Stimulated activated CD8-positive, alpha-beta memory T cell treated with anti-CD3 and anti-CD28 coated beads, Interleukin-4, amount 100 ng/mL, for 1 hour (primary cell): ENCODE results near the gene BMP8B.
"Not testable (repeated sequence)": the region's sequence is repeated elsewhere in the genome, so short reads cannot be mapped to it uniquely, and the experiment has no call there.

Source experiments
- DNase-seq, 2 donors: peaks; one replicate each; pipeline ENCODE4 v3.0.0-alpha.2; 2020; ENCODE audit warnings: low read depth in 2 of 2, low spot score in 1 of 2

Gene BMP8B

GRCh38 chr1:39779137-39779536 is 9.5 kb downstream of the BMP8B start:
- no peak for DNase-seq

GRCh38 chr1:39778463-39779099 is 10.1 kb downstream of the BMP8B start:
- DNase-seq: not testable (repeated sequence)

- DNase-seq: not testable (repeated sequence)
These were observed 10.8 kb downstream of the BMP8B start for GRCh38 chr1:39777896-39778295.

- no peak for DNase-seq
These were observed 11.4 kb downstream of the BMP8B start for GRCh38 chr1:39777306-39777705.

GRCh38 chr1:39776886-39777285 is 11.8 kb downstream of the BMP8B start:
- DNase-seq: no peak

GRCh38 chr1:39776400-39776713 is 12.3 kb downstream of the BMP8B start:
- DNase-seq: no peak

GRCh38 chr1:39775676-39776399 is 12.8 kb downstream of the BMP8B start:
- not testable (repeated sequence) for DNase-seq

GRCh38 chr1:39775141-39775540 is 13.5 kb downstream of the BMP8B start:
- DNase-seq: not testable (repeated sequence)

- DNase-seq: not testable (repeated sequence)
These were observed 15.2 kb downstream of the BMP8B start for GRCh38 chr1:39773369-39773979.

GRCh38 chr1:39771022-39771532 is 17.6 kb downstream of the BMP8B start, which contains the start of gene OXCT2:
TSS of gene OXCT2 (minus strand) at chr1:39771348. CDS start at chr1:39771255, 93 bp downstream.
- DNase-seq: not testable (repeated sequence)

GRCh38 chr1:39770100-39771021 is 18.3 kb downstream of the BMP8B start:
- not testable (repeated sequence) for DNase-seq

- DNase-seq: not testable (repeated sequence)
These were observed 19.2 kb downstream of the BMP8B start for GRCh38 chr1:39769502-39769901.

GRCh38 chr1:39766466-39766865 is 22.2 kb downstream of the BMP8B start:
- not testable (repeated sequence) for DNase-seq

- not testable (repeated sequence) for DNase-seq
These were observed 24.2 kb downstream of the BMP8B start for GRCh38 chr1:39764512-39764911.

GRCh38 chr1:39763619-39764374 is 24.9 kb downstream of the BMP8B start:
- not testable (repeated sequence) for DNase-seq

GRCh38 chr1:39762550-39763540 is 25.8 kb downstream of the BMP8B start:
- no peak for DNase-seq

GRCh38 chr1:39761557-39762260 is 27.0 kb downstream of the BMP8B start:
- DNase-seq: no peak

GRCh38 chr1:39761016-39761415 is 27.6 kb downstream of the BMP8B start:
- no peak for DNase-seq
